HK-2 (cell line): ENCODE measurements around the gene PRDM16.
A peak's percentile ranks its signal among the peaks of the same experiment; 100 is the strongest.

Experiments
- DNase-seq: peaks from one replicate; pipeline ENCODE4 v3.0.0-alpha.2; 2018; ENCODE audit not compliant: unreplicated experiment

Gene PRDM16

DNA sequence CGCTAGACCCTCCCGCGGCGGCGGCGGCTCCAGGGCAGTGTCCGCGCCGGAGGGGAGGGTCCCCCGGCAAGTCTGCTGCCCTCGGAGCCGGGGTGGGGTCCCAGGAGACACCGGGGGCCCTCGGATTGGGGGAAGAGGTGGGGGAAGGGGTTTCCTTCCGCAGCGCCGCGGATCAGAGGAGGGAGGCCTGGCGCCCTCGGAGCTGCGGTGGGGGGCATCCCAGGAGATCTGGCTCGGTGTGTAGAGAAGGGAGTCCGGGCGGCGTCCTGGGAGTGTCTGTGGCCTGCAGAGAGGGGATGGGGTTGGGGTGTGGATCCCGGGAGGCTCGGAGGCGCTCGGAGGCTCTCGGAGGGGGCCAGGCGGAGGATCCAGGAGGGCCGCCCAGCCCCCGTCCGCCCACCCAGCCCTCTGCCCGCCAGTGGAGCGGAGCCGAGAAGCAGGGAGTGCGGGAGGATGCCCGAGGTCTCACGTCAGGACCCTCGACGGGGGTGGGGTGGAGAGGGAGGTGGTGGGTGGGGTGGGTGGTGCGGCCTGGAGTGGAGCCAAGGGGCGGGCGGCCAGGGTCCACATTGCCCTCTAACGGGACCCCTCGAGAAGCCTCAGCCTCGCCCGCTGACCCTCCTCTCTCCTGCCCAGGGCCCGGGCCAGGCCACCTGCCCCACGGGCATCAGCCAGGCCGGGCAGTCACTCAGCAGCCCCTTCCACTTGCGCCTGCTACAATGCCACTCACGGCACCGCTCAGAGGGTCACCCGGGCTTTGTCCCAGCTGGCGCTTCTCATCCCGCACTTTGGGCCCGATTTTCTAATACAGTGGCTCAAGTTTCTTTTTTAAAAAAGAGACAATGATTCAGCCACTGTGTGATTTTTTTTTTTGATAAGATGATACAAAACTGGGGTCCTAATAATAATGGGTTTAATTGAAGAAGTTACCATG, 325.3 kb downstream of the PRDM16 start:
- no peak for DNase-seq

- DNase-seq = no peak
Measured at GRCh38 chr1:3396411-3396810, 327.4 kb downstream of the PRDM16 start.

DNA sequence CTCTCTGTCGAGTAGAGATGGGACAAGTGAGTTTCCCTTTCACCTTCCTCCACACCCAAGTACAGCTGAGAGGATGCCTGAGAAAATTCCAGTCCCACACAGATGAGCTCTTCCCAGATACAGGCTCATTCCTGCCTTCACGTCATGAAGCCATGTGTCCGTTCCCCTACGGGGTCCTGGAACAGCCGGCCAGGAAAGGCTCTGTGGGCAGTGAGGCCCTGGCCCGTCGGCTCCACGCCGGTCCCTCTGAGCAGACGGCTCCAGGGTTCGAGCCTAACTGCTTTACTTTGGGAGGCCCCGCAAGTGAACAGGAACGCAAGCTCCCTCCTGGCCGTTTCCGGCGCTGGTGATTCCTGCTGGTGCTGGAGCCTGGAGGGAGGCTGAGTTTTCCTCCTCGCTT, 328.3 kb downstream of the PRDM16 start:
- DNase-seq = no peak

- no peak for DNase-seq
Measured at GRCh38 chr1:3398396-3399140, 329.6 kb downstream of the PRDM16 start.

GRCh38 chr1:3399732-3400131, 330.7 kb downstream of the PRDM16 start:
- no peak for DNase-seq

DNA sequence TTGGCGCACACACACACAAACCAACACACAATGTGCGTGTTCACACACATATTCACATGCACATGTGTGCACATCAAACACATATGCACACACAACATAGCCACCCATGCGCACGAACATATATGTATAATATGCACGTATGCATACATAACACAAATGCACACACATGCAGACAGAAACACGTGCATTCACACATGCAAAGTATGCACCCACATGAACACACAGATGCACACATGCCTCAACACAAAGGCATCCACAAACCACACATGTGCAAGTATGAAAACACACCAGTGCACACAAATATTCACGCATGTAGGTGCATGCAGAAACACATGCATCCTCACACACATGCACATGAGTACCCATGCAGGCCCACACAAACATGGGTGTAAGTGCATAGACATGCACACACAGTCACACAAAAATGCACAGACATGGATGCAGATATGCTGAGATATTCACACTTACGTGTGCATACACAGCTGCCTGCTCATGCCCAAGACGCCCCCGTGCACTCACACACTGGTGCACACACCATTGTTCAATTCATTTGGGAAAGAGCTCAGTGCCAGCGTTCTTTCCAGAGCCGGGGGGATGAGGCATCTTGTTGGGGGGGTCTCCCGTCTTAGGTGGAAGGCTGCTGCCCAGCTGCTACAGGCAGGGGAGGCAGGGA, 332.7 kb downstream of the PRDM16 start:
- no peak for DNase-seq

DNA sequence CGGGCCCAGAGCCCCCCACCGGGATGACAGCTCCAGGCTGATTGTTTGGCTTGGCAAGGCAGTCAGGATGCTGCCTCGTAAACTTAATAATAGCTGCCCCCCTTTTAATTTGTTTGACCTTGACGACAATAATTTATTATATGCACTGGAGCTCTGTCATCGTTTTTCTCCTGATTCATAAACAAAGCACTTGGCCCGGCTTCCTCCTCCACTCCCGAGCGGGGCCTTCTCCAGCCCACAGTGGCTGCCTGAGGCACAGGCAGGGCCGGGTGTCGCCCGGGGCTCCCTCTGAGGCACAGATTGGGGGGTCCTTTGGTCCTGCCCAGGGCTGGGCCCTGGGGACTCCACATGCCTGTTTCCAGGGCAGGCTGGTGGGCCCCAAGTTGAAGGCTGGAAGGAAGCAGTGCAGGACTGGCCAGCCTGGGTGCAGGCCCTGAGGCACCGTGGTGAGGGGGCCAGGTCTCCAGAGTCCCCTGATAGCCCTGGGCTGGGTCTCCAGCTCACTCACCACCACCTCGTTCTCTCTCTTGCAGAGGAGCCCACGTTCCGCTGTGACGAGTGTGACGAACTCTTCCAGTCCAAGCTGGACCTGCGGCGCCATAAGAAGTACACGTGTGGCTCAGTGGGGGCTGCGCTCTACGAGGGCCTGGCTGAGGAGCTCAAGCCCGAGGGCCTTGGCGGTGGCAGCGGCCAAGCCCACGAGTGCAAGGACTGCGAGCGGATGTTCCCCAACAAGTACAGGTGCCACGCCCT, 333.4 kb downstream of the PRDM16 start:
- DNase-seq = no peak

GRCh38 chr1:3403011-3403345, 334.0 kb downstream of the PRDM16 start:
- DNase-seq = no peak

DNA sequence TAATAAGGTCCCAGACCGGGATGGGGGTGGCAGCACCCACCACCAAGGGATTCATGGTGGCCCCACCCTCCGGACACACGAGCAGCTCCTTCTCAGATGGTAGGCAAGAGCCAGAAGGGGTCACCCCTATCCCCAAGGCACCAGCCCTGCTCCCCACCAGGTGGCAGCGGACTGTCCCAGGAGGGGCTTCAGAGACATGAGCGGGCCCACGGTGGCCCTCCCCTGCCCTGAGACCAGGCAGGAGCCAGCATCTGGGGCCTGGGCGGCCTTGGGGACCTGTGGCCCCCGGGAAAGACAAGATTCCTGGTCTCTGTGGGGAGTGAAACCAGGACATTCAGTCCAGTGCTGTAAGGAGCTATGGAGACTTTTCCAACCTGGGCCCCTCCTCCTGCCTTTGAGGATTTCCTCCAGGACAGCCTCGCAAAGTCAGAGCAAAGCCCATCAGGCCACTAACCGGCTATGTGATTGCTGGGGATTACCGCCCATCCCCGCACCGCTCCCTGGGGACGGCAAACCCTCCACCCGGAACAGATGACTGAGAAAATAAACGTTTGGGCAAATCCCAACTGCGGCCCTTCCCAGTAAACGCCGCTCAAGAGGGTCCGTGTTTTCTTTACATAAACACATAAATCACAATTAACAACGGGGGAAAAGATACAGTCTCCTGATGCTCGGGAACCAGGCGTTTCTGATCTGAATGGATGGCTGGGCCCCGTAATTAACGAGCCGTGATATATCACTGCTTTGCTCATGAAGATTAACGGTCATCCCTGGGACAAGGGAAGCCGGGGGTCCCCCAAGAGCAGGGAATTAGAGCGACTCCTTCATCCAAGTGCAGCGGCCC, 334.6 kb downstream of the PRDM16 start:
- DNase-seq = no peak

DNA sequence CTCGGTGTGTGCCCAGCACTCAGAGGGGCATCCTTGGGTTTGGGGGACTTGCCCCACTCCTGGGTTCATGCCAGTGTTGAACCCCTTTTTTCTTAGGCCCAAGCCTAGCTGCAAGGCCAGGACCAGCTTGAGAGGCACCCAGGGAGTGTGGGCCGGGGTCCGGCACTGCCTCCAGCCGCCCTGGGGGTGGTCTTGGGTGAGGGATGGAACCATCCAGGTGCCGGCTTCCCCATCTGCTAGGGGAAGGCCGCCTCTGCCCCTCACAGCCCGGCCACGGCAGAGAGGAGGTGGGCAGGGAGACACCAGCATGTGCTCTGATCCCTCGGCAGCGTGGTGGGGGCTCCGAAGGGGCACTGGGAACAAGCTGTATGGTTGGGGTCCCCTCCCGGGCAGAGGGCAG, 335.3 kb downstream of the PRDM16 start:
- DNase-seq = no peak

DNA sequence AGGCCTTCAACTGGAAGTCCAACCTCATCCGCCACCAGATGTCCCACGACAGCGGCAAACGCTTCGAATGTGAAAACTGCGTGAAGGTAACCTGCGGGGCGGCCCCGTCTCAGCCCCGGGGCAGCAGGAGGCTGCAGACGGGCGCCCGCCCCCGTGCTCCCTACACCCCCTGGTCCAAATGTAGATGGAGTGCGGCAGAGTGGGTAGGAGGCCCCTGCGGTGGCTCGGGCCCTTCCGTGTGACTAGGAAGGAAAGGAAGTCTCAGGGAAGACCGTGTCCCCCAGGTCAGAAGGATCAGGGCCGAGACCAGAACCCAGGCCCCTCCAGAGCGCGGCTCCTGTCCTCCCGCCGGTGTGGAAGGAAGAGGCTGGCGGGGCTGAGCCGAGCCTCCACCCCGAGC, 335.8 kb downstream of the PRDM16 start:
- DNase-seq = no peak

- no peak for DNase-seq
Measured at GRCh38 chr1:3405491-3405890, 336.5 kb downstream of the PRDM16 start.

DNA sequence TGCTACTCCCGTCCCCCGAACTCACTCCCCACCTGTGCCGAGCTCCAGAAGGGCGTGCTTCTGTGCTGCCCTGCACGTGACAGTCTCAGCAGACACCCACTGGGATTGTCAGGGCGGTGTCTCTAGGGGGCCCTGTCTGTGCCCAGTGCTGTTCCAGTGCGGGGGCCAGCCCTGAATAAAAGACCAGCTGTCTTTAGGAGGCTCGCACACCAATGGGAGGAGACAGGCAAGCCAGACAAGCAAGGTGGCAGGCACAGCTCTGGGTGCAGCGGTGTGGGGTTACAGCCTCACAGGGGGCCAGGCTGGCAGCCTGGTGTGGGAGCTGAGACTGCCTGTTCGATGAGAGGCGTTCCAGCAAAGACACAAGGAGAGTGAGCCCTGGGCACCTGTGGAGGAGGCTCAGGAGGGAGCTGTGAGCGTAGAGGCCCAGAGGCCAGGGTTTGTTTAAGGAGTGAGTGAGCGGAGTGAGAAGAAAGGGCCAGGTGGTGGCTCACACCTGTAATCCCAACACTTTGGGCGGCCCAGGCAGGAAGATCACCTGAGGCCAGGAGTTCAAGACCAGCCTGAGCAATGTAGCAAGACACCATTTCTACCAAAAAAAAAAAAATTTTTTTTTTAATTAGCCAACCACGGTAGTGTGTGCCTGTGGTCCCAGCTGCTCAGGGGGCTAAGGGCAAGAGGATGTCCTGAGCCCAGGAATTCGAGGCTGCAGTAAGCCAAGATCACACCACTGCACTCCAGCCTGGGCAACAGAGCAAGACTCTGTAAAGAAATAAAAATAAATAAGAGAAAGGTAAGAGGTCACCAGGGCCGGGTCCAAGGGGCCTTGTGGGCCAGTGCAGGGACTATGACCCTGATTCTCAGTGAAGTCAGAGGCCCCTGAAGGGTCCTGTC, 337.2 kb downstream of the PRDM16 start:
- no peak for DNase-seq

DNA sequence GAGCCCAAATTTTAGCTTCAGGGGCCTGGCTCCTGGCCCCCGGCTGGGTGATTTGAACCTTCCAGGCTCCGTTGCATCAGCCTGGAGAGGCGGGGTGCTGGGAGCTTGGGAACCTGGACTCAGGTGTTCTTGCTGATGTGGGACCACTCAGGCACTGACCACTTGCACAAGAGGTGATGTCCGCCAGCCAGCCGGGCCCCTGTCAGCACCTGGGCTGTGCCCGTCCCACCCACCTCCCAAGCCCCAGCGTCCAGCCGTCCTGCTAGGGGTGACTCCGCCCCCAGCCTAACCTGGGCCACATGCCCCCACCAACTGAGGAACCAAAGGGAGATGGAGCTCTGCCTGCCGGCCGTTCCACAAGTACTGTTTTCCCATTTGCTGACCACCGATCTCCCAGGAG, 338.0 kb downstream of the PRDM16 start:
- DNase-seq = no peak

GRCh38 chr1:3408751-3409266, 339.8 kb downstream of the PRDM16 start:
- DNase-seq = no peak

- DNase-seq = no peak
Measured at GRCh38 chr1:3409366-3410141, 340.6 kb downstream of the PRDM16 start.

DNA sequence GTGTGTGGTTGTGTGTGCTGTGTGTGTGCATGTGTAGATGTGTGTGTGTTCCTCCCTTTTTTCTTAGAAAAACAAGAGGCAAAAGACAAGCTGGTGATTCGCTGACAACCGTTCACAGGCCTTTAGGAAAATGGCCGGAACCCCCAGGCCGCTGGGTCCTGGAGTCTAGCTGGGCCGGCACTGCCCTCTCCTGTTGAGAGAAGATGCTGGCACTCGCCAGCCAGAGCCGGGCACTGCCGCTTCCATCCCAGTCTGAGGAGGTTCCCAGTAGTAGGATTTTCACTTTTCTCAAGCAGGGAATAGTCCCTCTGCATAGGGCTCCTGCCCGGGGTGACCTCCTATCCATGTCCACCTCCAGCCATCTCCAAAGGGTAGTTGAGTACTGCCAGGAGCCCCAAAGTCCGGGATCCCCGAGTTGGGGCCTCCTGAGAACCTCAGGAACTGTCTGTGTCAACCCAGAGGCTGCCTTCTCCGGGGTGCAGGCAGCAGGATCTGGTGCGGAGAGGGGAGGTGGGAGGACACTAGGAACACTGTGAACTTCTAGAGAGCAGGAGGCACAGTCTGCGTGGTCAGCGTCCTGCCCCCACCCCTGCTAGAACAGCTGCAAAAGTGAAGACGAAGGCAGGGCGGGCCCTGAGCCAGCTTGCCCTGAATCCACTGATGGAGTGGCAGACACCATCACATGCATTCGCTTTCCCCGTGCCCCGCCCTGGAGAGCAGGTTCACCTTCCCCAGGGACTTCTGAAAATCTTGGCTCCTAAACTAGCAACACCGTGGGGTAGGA, 341.3 kb downstream of the PRDM16 start:
- peak; percentile 65 for DNase-seq

DNA sequence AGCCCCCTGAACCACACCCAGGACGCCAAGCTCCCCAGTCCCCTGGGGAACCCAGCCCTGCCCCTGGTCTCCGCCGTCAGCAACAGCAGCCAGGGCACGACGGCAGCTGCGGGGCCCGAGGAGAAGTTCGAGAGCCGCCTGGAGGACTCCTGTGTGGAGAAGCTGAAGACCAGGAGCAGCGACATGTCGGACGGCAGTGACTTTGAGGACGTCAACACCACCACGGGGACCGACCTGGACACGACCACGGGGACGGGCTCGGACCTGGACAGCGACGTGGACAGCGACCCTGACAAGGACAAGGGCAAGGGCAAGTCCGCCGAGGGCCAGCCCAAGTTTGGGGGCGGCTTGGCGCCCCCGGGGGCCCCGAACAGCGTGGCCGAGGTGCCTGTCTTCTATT, 342.8 kb downstream of the PRDM16 start:
- no peak for DNase-seq
